Activated CD4-positive, alpha-beta T cell treated with anti-CD3 and anti-CD28 coated beads, Interleukin-10, Interleukin-2, amounts not matched to agents 100 ng/mL and 50 ng/mL, durations not matched to agents 16 hours and 8 hours (primary cell): ENCODE results near the gene SCEL.

ENCODE experiments used
- DNase-seq: peaks from one replicate; pipeline ENCODE4 v3.0.0-alpha.2; 2020

Gene SCEL

GRCh38 chr13:77687799-77688198, 152.3 kb downstream of the SCEL start:
- no peak for DNase-seq

- DNase-seq: no peak
Observed at GRCh38 chr13:77691871-77692270, 156.4 kb downstream of the SCEL start.

GRCh38 chr13:77692746-77693448, 157.4 kb downstream of the SCEL start:
- no peak for DNase-seq

- no peak for DNase-seq
Observed at GRCh38 chr13:77693449-77693940, 158.0 kb downstream of the SCEL start.
